COLO829 (cell line): ENCODE measurements around the gene RBM47.
"Not testable (repeated sequence)": the region's sequence is repeated elsewhere in the genome, so short reads cannot be mapped to it uniquely, and the experiment has no call there.

Source experiments
- DNase-seq: peaks from one replicate; pipeline ENCODE4 v3.0.0; 2012; ENCODE audit warnings: low spot score

Gene RBM47

GRCh38 chr4:40629401-40630334, at the start of gene RBM47:
TSS of gene RBM47 (minus strand) at chr4:40629864. CDS start at chr4:40438893, 190,971 bp downstream.
- DNase-seq: no peak

GRCh38 chr4:40678421-40678820, 48.8 kb upstream of the RBM47 start:
- DNase-seq: no peak

- DNase-seq: no peak
Observed at GRCh38 chr4:40675166-40675565, 45.5 kb upstream of the RBM47 start.

- peak; percentile 70 for DNase-seq
Observed at GRCh38 chr4:40672528-40673522, 43.2 kb upstream of the RBM47 start.

GRCh38 chr4:40669504-40669903, 39.8 kb upstream of the RBM47 start:
- no peak for DNase-seq

GRCh38 chr4:40665842-40666241, 36.2 kb upstream of the RBM47 start:
- no peak for DNase-seq

- no peak for DNase-seq
Observed at GRCh38 chr4:40662962-40663604, 33.4 kb upstream of the RBM47 start.

GRCh38 chr4:40661803-40662202, 32.1 kb upstream of the RBM47 start:
- no peak for DNase-seq

GRCh38 chr4:40656201-40656863, 26.7 kb upstream of the RBM47 start:
- no peak for DNase-seq

- no peak for DNase-seq
Observed at GRCh38 chr4:40651280-40651679, 21.6 kb upstream of the RBM47 start.

GRCh38 chr4:40649321-40649720, 19.7 kb upstream of the RBM47 start:
- no peak for DNase-seq

- DNase-seq: no peak
Observed at GRCh38 chr4:40648742-40649281, 19.1 kb upstream of the RBM47 start.

GRCh38 chr4:40648131-40648530, 18.5 kb upstream of the RBM47 start:
- DNase-seq: no peak

- DNase-seq: no peak
Observed at GRCh38 chr4:40645586-40645985, 15.9 kb upstream of the RBM47 start.

GRCh38 chr4:40632080-40632479, 2.4 kb upstream of the RBM47 start:
- DNase-seq: no peak

GRCh38 chr4:40630335-40631021, 814 bp upstream of the RBM47 start:
- DNase-seq: no peak

- DNase-seq: no peak
Observed at GRCh38 chr4:40628888-40629287, 776 bp downstream of the RBM47 start.

- DNase-seq: not testable (repeated sequence)
Observed at GRCh38 chr4:40628407-40628806, 1.3 kb downstream of the RBM47 start.

GRCh38 chr4:40627540-40627939, 2.1 kb downstream of the RBM47 start:
- DNase-seq: no peak

- DNase-seq: no peak
Observed at GRCh38 chr4:40626183-40626990, 3.3 kb downstream of the RBM47 start.
